Measurements from ENCODE around the gene YLPM1. TPM values are rescaled to one million over a fixed set of nuclear protein-coding genes. Genes with fewer than 3 reads are reported as not detected.
"Not testable (repeated sequence)": the region's sequence is repeated elsewhere in the genome, so short reads cannot be mapped to it uniquely, and the experiment has no call there.

Gene YLPM1
- total and polyA plus RNA-seq, 2 donors (not counting 3 experiments of a cell fraction or from before 2014, with no cell fraction given) = 14.9 to 85.7 TPM

- Histone ChIP-seq H3K4me3 (replicated peaks in 1 of 3; ENCODE audit: insufficient read depth in 1 of 3, low read depth in 1 of 3, low read length in 3 of 3) (no peak overlapping the region), H3K27ac (ENCODE audit: insufficient read depth, low read depth, low read length) (no peak overlapping the region), H3K79me2 (ENCODE audit: control insufficient read depth, insufficient read depth, low read length) (no peaks in the 10 kb centered on the region), H3K9me1 (replicated peaks; ENCODE audit: control insufficient read depth, extremely low read depth, insufficient read depth, low read length) (no peaks in the 10 kb centered on the region), H3K36me3 (ENCODE audit: control insufficient read depth in 2 of 2, extremely low read depth in 1 of 2, insufficient read depth in 2 of 2, low read length in 2 of 2) (no peaks in the 10 kb centered on the region), H3K4me1 (ENCODE audit: control insufficient read depth, extremely low read depth, insufficient read depth, low read length) (no peaks in the 10 kb centered on the region), H3K9ac (replicated peaks; ENCODE audit: extremely low read depth, insufficient read depth, low read length) (no peak overlapping the region), H3K27me3 (ENCODE audit: control insufficient read depth in 2 of 2, insufficient read depth in 2 of 2, low read length in 2 of 2) (no peaks in the 10 kb centered on the region), H2AFZ (ENCODE audit: low read depth, low read length) (no peak overlapping the region), H3K9me3 (replicated peaks; ENCODE audit: control insufficient read depth, insufficient read depth, low read length) (no peaks in the 10 kb centered on the region), H3K4me2 (ENCODE audit: insufficient read depth, low read length) (no peak overlapping the region), H4K20me1 (replicated peaks; ENCODE audit: control insufficient read depth, extremely low read depth, insufficient read depth, low read length) (no peaks in the 10 kb centered on the region)
- dilution Hi-C loops (cut with MboI; ENCODE audit: extremely low pct_ligation_motif_present, low sequenced_read_pairs) = no loop called here
- no peak for TF ChIP-seq JUN (IDR thresholded peaks at IDR 0.05; ENCODE audit: borderline replicate concordance, insufficient read depth, insufficient read length, low read depth)
- TF ChIP-seq POLR2AphosphoS5 (IDR thresholded peaks at IDR 0.05; ENCODE audit: insufficient read depth, low read depth, low read length) = no peak
- no peak for TF ChIP-seq FOS (IDR thresholded peaks at IDR 0.05; ENCODE audit: borderline replicate concordance, insufficient read depth, low read length)
- TF ChIP-seq GATA2 (IDR thresholded peaks at IDR 0.05; ENCODE audit: insufficient read depth, insufficient read length, low read depth, low read length) = no peak
- no peak for TF ChIP-seq CTCF (IDR thresholded peaks at IDR 0.05; ENCODE audit: extremely low read depth in 1 of 2, insufficient read depth in 1 of 2, low read depth in 1 of 2, low read length in 2 of 2)
- TF ChIP-seq POLR2A (IDR thresholded peaks at IDR 0.05; ENCODE audit: low read depth, low read length) = no peak
- no peak for TF ChIP-seq EZH2 (IDR thresholded peaks at IDR 0.05; ENCODE audit: borderline replicate concordance, low read depth, low read length, severe bottlenecking)
- no peak for TF ChIP-seq MYC (IDR thresholded peaks at IDR 0.05; ENCODE audit: low read depth, low read length)
- TF ChIP-seq, protein P1, sequence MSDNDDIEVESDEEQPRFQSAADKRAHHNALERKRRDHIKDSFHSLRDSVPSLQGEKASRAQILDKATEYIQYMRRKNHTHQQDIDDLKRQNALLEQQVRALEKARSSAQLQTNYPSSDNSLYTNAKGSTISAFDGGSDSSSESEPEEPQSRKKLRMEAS (IDR thresholded peaks at IDR 0.05; ENCODE audit: insufficient read depth, insufficient read length) = no peak
- no TSS peak for BruUV-seq (replicated peaks)
- DNase-seq (ENCODE audit: low read depth, low spot score) (no peak), FAIRE-seq (no peak)
- ChIA-PET POLR2A (no interaction called here), CTCF (interaction anchor here (0.9 kb wide), 1 partner anchor 48 kb away, joined by 4 read pairs; no protein-coding TSS in a partner anchor)
- intact Hi-C loops (cut with micrococcal nuclease) = no loop called here
Observed at GRCh38 chr14:74756326-74756725, 6.8 kb upstream of the YLPM1 start.

GRCh38 chr14:74758505-74758904 is 4.6 kb upstream of the YLPM1 start:
- H2AFZ ChIP-seq (ENCODE audit: low read depth, low read length); intact Hi-C loops (cut with micrococcal nuclease); H3K36me3 ChIP-seq (ENCODE audit: control insufficient read depth in 2 of 2, extremely low read depth in 1 of 2, insufficient read depth in 2 of 2, low read length in 2 of 2); H3K27me3 ChIP-seq (ENCODE audit: control insufficient read depth in 2 of 2, insufficient read depth in 2 of 2, low read length in 2 of 2); H3K4me2 ChIP-seq (ENCODE audit: insufficient read depth, low read length); dilution Hi-C loops (cut with MboI; ENCODE audit: extremely low pct_ligation_motif_present, low sequenced_read_pairs); H3K27ac ChIP-seq (ENCODE audit: insufficient read depth, low read depth, low read length); H3K79me2 ChIP-seq (ENCODE audit: control insufficient read depth, insufficient read depth, low read length); H4K20me1 ChIP-seq (replicated peaks; ENCODE audit: control insufficient read depth, extremely low read depth, insufficient read depth, low read length); FAIRE-seq; POLR2A ChIA-PET; H3K9me3 ChIP-seq (replicated peaks; ENCODE audit: control insufficient read depth, insufficient read depth, low read length); DNase-seq (ENCODE audit: low read depth, low spot score); H3K9me1 ChIP-seq (replicated peaks; ENCODE audit: control insufficient read depth, extremely low read depth, insufficient read depth, low read length); H3K4me1 ChIP-seq (ENCODE audit: control insufficient read depth, extremely low read depth, insufficient read depth, low read length); CTCF ChIA-PET; H3K9ac ChIP-seq (replicated peaks; ENCODE audit: extremely low read depth, insufficient read depth, low read length); BruUV-seq (replicated peaks); H3K4me3 ChIP-seq (replicated peaks in 1 of 3; ENCODE audit: insufficient read depth in 1 of 3, low read depth in 1 of 3, low read length in 3 of 3): not testable (repeated sequence)
